HepG2 (cell line): ENCODE data around the gene ZNF273. TPM values are rescaled to one million over a fixed set of nuclear protein-coding genes. Genes with fewer than 3 reads are reported as not detected.

ENCODE experiments used
- HCFC1 ChIP-seq: fragments of 150-350 bp; IDR thresholded peaks from 2 replicates; pipeline ENCODE4 v1.6.1; 2014; ENCODE audit warnings: low read depth, low read length
- JUN ChIP-seq: sonication (generic); formaldehyde crosslinking; IDR thresholded peaks from 2 replicates; pipeline ENCODE4 v1.4.0; 2020; ENCODE audit warnings: mild to moderate bottlenecking, missing genetic modification reagents
- JUNB ChIP-seq: sonication (generic); formaldehyde crosslinking; IDR thresholded peaks from 2 replicates; pipeline ENCODE4 v1.8.0; 2022; ENCODE audit warnings: missing genetic modification reagents, mild to moderate bottlenecking, borderline replicate concordance
- KAT2B ChIP-seq: fragments of 150-350 bp; IDR thresholded peaks from 2 replicates; pipeline ENCODE4 v1.6.1; 2014; ENCODE audit warnings: low read depth, low read length, borderline replicate concordance
- RAD21 ChIP-seq: fragments of 450-650 bp; formaldehyde crosslinking; IDR thresholded peaks from 2 replicates; pipeline ENCODE4 v1.5.0; 2020; ENCODE audit warnings: mild to moderate bottlenecking
- RXRA ChIP-seq: sonication (generic); formaldehyde crosslinking; IDR thresholded peaks from 2 replicates; pipeline ENCODE4 v1.5.1; 2020; ENCODE audit warnings: missing genetic modification reagents
- SIN3B ChIP-seq: fragments of 150-350 bp; IDR thresholded peaks from 2 replicates; pipeline ENCODE4 v1.6.1; 2014; ENCODE audit warnings: low read length
- TBP ChIP-seq: sonication (generic); formaldehyde crosslinking; IDR thresholded peaks from 2 replicates; pipeline ENCODE4 v1.5.0; 2020; ENCODE audit warnings: missing genetic modification reagents
- TEAD3 ChIP-seq: optimal IDR thresholded peaks from 2 replicates; pipeline ENCODE3; 2016; ENCODE audit warnings: borderline replicate concordance
- ZNF160 ChIP-seq: sonication (generic); formaldehyde crosslinking; IDR thresholded peaks from 2 replicates; pipeline ENCODE4 v1.8.0; 2022; ENCODE audit warnings: mild to moderate bottlenecking, inconsistent platforms, missing genetic modification reagents
- ZNF234 ChIP-seq: sonication (generic); formaldehyde crosslinking; conservative IDR thresholded peaks from 2 replicates; pipeline ENCODE4 v1.5.1; 2020; ENCODE audit warnings: mild to moderate bottlenecking, missing genetic modification reagents
- ZNF709 ChIP-seq: sonication (generic); formaldehyde crosslinking; IDR thresholded peaks from 2 replicates; pipeline ENCODE4 v1.5.0; 2020; ENCODE audit warnings: mild to moderate bottlenecking, missing genetic modification reagents
- polyA plus RNA-seq, 8 experiments: library from polyadenylated mRNA; depleted of rRNA in 3 of 8; stranded (reverse) in 7 of 8; unstranded in 1 of 8; fragments of >200 nt; fragmentation: Illumina TruSeq in 4 of 8; extraction: Trizol in 4 of 8; gene quantifications; 2 replicates each; pipeline versions ENCODE4 v1.2.1 to v1.2.3, GENCODE V29; 2011 to 2016; ENCODE audit warnings: low read depth in 4 of 8, missing spikeins in 1 of 8, mixed read lengths in 1 of 8; ENCODE audit not compliant: insufficient read depth in 1 of 8
- total RNA-seq, 5 experiments: library from RNA; depleted of rRNA; stranded (reverse); fragments of >200 nt; fragmentation: Illumina TruSeq; extraction: Trizol; gene quantifications; 2 replicates each; pipeline ENCODE4 v1.2.3, GENCODE V29; 2016; ENCODE audit warnings: low read depth in 1 of 5
- TF ChIP-seq, protein P1 (sequence below): sonication (generic); formaldehyde crosslinking; IDR thresholded peaks from 2 replicates; pipeline ENCODE4 v1.8.1; 2023; ENCODE audit warnings: mild to moderate bottlenecking, inconsistent platforms, moderate library complexity, missing genetic modification reagents, borderline replicate concordance
- TF ChIP-seq, protein P2 (sequence below): sonication (generic); formaldehyde crosslinking; IDR thresholded peaks from 2 replicates; pipeline ENCODE4 v1.4.0; 2020; ENCODE audit warnings: missing genetic modification reagents, borderline replicate concordance
- TF ChIP-seq, protein P3 (sequence below): sonication (generic); formaldehyde crosslinking; IDR thresholded peaks from 2 replicates; pipeline ENCODE4 v1.4.0; 2020; ENCODE audit warnings: low read depth, mild to moderate bottlenecking, missing genetic modification reagents
- TF ChIP-seq, protein P4 (sequence below): IDR thresholded peaks from 2 replicates; pipeline ENCODE4 v1.6.1; 2012; ENCODE audit warnings: inconsistent platforms
- TF ChIP-seq, protein P5 (sequence below): sonication (generic); formaldehyde crosslinking; IDR thresholded peaks from 2 replicates; pipeline ENCODE4 v1.4.0; 2020; ENCODE audit warnings: mild to moderate bottlenecking, missing genetic modification reagents

The ZNF273 gene
- total and polyA plus RNA-seq, 2 of the 13 experiments (the other 11 are each of a cell fraction or from before 2014, with no cell fraction given): 1.7 to 5.8 TPM

DNA sequence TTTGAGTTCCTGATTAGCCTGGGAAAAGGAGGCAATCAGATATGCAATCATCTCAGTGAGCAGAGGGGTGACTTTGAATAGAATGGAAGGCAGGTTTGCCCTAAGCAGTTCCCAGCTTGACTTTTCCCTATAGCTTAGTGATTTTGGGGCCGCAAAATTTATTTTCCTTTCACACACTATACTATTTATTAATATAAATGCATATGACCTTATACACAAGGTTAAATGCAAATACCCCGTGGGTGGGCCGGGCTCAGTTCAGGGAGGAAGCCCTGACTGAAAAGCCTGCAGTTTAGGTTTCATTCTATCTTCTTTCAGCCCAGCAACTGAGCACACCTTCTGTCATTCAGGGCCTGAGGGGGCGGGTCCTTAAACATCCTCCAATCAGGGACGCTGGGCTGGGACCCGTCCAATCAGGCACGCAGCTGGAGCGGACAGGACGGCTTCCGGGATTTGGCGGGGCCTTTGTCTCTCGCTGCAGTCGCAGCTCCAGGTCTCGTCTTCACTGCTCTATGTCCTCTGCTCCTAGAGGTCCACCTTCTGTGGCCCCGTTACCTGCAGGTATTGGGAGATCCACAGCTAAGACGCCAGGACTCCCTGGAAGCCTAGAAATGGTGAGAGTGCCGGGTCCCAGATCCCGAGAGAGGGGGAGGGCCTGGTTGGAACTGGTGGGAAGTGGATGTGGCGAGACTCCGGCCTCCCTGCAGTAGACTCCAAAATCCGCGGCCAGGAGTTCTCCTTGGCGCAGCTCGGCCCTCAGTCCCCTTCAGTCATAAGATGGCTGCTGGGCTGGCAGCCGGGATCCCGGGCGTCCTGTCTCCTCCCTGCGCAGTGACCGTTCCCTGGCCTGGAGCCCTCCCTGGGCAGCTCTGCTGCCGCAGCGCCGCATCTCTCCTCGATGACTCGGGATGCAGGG is at the start of gene ZNF273 (continued):
- TF ChIP-seq JUNB (CRISPR knock-in tag) (no peak), ZNF160 (CRISPR knock-in tag) (no peak), TEAD3 (CRISPR knock-in tag) (no peak), RXRA (CRISPR knock-in tag) (no peak), ZNF234 (CRISPR knock-in tag) (no peak), SIN3B (peak; percentile 68), KAT2B (no peak), HCFC1 (no peak), TBP (CRISPR knock-in tag) (no peak), JUN (CRISPR knock-in tag) (no peak), ZNF709 (no peak), RAD21 (CRISPR knock-in tag) (no peak)
- TF ChIP-seq, protein P1, sequence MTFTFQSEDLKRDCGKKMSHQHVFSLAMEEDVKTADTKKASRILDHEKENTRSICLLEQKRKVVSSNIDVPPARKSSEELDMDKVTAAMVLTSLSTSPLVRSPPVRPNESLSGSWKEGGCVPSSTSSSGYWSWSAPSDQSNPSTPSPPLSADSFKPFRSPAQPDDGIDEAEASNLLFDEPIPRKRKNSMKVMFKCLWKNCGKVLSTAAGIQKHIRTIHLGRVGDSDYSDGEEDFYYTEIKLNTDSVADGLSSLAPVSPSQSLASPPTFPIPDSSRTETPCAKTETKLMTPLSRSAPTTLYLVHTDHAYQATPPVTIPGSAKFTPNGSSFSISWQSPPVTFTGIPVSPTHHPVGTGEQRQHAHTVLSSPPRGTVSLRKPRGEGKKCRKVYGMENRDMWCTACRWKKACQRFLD (CRISPR knock-in tag): no peak
- TF ChIP-seq, protein P2, sequence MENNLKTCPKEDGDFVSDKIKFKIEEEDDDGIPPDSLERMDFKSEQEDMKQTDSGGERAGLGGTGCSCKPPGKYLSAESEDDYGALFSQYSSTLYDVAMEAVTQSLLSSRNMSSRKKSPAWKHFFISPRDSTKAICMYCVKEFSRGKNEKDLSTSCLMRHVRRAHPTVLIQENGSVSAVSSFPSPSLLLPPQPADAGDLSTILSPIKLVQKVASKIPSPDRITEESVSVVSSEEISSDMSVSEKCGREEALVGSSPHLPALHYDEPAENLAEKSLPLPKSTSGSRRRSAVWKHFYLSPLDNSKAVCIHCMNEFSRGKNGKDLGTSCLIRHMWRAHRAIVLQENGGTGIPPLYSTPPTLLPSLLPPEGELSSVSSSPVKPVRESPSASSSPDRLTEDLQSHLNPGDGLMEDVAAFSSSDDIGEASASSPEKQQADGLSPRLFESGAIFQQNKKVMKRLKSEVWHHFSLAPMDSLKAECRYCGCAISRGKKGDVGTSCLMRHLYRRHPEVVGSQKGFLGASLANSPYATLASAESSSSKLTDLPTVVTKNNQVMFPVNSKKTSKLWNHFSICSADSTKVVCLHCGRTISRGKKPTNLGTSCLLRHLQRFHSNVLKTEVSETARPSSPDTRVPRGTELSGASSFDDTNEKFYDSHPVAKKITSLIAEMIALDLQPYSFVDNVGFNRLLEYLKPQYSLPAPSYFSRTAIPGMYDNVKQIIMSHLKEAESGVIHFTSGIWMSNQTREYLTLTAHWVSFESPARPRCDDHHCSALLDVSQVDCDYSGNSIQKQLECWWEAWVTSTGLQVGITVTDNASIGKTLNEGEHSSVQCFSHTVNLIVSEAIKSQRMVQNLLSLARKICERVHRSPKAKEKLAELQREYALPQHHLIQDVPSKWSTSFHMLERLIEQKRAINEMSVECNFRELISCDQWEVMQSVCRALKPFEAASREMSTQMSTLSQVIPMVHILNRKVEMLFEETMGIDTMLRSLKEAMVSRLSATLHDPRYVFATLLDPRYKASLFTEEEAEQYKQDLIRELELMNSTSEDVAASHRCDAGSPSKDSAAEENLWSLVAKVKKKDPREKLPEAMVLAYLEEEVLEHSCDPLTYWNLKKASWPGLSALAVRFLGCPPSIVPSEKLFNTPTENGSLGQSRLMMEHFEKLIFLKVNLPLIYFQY (CRISPR knock-in tag): no peak
- TF ChIP-seq, protein P3, sequence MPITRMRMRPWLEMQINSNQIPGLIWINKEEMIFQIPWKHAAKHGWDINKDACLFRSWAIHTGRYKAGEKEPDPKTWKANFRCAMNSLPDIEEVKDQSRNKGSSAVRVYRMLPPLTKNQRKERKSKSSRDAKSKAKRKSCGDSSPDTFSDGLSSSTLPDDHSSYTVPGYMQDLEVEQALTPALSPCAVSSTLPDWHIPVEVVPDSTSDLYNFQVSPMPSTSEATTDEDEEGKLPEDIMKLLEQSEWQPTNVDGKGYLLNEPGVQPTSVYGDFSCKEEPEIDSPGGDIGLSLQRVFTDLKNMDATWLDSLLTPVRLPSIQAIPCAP: no peak
- TF ChIP-seq, protein P4, sequence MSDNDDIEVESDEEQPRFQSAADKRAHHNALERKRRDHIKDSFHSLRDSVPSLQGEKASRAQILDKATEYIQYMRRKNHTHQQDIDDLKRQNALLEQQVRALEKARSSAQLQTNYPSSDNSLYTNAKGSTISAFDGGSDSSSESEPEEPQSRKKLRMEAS: no peak; the same call in 1 of the 2 replicates
- TF ChIP-seq, protein P5, sequence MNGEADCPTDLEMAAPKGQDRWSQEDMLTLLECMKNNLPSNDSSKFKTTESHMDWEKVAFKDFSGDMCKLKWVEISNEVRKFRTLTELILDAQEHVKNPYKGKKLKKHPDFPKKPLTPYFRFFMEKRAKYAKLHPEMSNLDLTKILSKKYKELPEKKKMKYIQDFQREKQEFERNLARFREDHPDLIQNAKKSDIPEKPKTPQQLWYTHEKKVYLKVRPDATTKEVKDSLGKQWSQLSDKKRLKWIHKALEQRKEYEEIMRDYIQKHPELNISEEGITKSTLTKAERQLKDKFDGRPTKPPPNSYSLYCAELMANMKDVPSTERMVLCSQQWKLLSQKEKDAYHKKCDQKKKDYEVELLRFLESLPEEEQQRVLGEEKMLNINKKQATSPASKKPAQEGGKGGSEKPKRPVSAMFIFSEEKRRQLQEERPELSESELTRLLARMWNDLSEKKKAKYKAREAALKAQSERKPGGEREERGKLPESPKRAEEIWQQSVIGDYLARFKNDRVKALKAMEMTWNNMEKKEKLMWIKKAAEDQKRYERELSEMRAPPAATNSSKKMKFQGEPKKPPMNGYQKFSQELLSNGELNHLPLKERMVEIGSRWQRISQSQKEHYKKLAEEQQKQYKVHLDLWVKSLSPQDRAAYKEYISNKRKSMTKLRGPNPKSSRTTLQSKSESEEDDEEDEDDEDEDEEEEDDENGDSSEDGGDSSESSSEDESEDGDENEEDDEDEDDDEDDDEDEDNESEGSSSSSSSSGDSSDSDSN: no peak
